GM12874 (cell line): ENCODE measurements around the gene ZC3H8.

ENCODE experiments used
- CTCF ChIP-seq: IDR thresholded peaks from 2 replicates; pipeline ENCODE4 v1.5.1; 2011; ENCODE audit warnings: low read depth, mild to moderate bottlenecking, control low read depth, low read length, moderate library complexity; ENCODE audit not compliant: insufficient read depth

ZC3H8 gene

GRCh38 chr2:112255875-112256274, 1.0 kb upstream of the ZC3H8 start:
- TF ChIP-seq CTCF = no peak

- no peak for TF ChIP-seq CTCF
These were observed 1.5 kb downstream of the ZC3H8 start for GRCh38 chr2:112253261-112253815.

DNA sequence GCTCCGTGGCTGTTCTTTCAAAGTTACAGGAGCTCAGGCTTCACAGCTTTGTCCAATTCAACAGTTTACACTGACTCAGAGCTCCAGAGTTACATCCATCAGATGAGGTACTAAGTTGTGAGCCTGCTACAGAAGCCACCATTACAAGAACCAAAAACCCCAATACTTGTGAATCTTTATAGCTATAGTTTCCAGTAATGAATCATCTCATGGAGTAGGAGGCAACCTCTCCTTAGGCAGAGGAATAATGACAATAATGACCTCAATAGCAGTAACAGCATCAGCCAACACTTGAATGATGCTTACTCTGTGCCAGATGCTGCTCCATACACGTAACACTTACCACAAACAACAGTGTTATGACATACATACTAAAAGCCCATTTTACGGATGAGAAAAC, 3.6 kb downstream of the ZC3H8 start:
- TF ChIP-seq CTCF = no peak

DNA sequence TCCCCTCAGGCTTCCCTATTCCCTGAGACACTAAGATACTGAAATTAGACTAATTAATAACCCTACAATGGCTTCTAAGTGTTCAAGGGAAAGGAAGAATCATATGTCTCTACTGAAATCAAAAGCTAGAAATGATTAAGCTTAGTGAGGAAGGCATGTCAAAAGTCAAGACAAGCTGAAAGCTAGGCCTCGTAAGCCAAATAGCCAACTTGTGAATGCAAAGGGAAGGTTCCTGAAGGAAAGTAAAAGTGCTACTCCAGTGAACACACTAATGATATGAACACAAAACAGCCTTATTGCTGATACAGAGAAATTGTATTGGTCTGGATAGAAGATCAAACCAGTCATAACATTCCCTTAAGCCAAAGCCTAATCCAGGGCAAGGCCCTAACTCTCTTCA, 10.0 kb downstream of the ZC3H8 start:
- no peak for TF ChIP-seq CTCF

DNA sequence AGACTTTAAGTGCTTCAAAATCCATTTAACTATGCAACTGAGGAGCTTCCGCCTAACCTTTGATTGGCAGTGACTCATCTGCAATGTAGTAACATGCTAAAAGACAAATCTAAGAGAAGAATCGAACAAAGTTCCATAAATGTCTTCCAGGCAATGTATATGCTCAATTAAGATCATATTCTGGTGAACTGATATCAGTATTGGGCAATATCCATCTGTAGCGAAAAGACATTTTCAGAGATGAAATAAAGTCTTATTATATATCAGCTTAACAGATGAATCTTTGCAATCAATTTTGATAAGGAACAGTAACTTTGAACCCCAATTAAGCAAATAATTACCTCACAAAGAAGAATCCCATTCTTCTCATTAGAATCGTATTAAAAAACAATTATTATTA, 11.6 kb downstream of the ZC3H8 start:
- no peak for TF ChIP-seq CTCF

DNA sequence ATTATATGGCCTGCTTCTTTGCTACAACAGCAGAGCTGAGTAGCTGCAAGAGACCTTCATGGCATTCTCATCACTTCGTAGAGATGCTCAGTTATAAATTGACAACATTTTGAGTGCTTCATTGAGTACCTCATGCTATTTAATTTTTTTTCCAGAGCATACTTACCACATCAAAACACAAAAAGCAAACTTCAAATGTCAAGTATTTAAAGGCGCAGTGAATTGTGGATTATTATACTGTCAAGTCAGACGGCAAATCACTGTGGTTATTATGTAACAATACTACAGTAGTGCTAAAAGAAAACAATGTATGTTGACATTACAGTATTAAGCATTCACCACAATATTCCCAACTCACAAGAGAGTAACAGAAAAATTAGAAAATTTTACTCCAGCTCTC, 12.5 kb downstream of the ZC3H8 start:
- no peak for TF ChIP-seq CTCF

DNA sequence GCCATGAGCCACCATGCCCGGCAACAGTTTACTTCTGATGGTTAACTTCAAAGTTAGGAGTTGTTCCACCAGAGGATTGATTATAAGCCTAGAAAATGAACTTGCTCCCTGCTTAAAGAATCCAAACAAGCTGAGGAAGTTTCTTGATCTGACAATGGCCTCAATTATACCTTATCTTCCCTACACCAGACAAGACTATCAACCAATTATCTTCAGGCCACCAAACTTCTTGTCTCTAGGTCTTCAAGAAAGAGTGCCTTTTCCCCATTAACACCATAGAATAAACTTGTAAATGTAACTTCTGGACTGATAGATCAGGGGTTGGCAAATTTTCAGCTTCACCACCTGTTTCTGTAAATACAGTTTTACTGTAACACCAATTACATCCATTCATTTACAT, 15.0 kb downstream of the ZC3H8 start:
- no peak for TF ChIP-seq CTCF
